Gastroesophageal sphincter (tissue), 4 donors: ENCODE measurements around the gene MAML2. TPM values are rescaled to one million over a fixed set of nuclear protein-coding genes. Genes with fewer than 3 reads are reported as not detected.
A peak's percentile ranks its signal among the peaks of the same experiment; 100 is the strongest.

Source experiments
- ATAC-seq: fragments of 150-250 bp; one replicate; pipeline ENCODE4 v1.9.1; 2016; ENCODE audit warnings: mild to moderate bottlenecking, moderate library complexity
- H3K27ac ChIP-seq, 4 donors: fragments of 200-600 bp; sonication (generic) in 3 of 4; 1 replicate in 3 of 4; 2 replicates in 1 of 4; pipeline ENCODE4 v1.5.1; 2016 to 2019
- H3K27me3 ChIP-seq: fragments of 200-600 bp; sonication (generic); one replicate; pipeline ENCODE4 v1.5.1; 2019
- H3K36me3 ChIP-seq, 2 donors: fragments of 200-600 bp; sonication (generic); one replicate each; pipeline ENCODE4 v1.5.1; 2019; ENCODE audit warnings: control low read depth in 1 of 2
- H3K4me1 ChIP-seq, 3 donors: fragments of 200-600 bp; sonication (generic); 1 replicate in 2 of 3; 2 replicates in 1 of 3; pipeline ENCODE4 v1.5.1; 2016 to 2019; ENCODE audit warnings: control low read depth in 2 of 3
- H3K4me3 ChIP-seq, 2 donors: fragments of 200-600 bp; sonication (generic); one replicate each; pipeline ENCODE4 v1.5.1; 2019; ENCODE audit warnings: mild to moderate bottlenecking in 1 of 2, moderate library complexity in 1 of 2
- H3K9me3 ChIP-seq, 3 donors: fragments of 200-600 bp; sonication (generic); one replicate each; pipeline ENCODE4 v1.5.1; 2017 to 2019; ENCODE audit warnings: control low read depth in 2 of 3
- CTCF ChIP-seq, 4 experiments: fragments of 200-600 bp in 2 of 4; fragments of 450-650 bp in 2 of 4; sonication (generic) in 1 of 4; IDR thresholded peaks; one replicate each; pipeline ENCODE4 v1.5.1; 2017 to 2019; ENCODE audit warnings: antibody characterized with exemption in 4 of 4, mild to moderate bottlenecking in 2 of 4, moderate library complexity in 2 of 4
- EP300 ChIP-seq: sonication (generic); formaldehyde crosslinking; IDR thresholded peaks from one replicate; pipeline ENCODE4 v1.6.1; 2017; ENCODE audit warnings: antibody characterized with exemption, mild to moderate bottlenecking
- POLR2A ChIP-seq, 2 donors: fragments of 450-650 bp; IDR thresholded peaks; one replicate each; pipeline ENCODE4 v1.6.1; 2017; ENCODE audit warnings: antibody characterized with exemption in 2 of 2, mild to moderate bottlenecking in 2 of 2, moderate library complexity in 1 of 2
- POLR2AphosphoS5 ChIP-seq: sonication (generic); formaldehyde crosslinking; IDR thresholded peaks from one replicate; pipeline ENCODE4 v1.6.1; 2017; ENCODE audit warnings: antibody characterized with exemption
- WGBS, 2 donors: methylation state at CpG; one replicate each; pipeline ENCODE4 v1.1.5; 2018; ENCODE audit warnings: low coverage in 1 of 2; 5-methylcytosine and 5-hydroxymethylcytosine counted together
- total RNA-seq, 4 donors: library from RNA; depleted of rRNA; stranded (reverse); fragments of >200 nt; gene quantifications; one replicate each; pipeline ENCODE4 v1.1.0, GENCODE V29; 2016

MAML2 gene
- total RNA-seq, 4 donors from 2014 or later = 15.8 to 31.8 (median 23.7) TPM

GRCh38 chr11:96147186-96147585, 195.8 kb downstream of the MAML2 start:
- 73 to 85% methylated on average over 2 of the region's 2 CpGs for WGBS, 2 donors
- H3K27me3 ChIP-seq = no peaks in the 10 kb centered on the region
- H3K27ac ChIP-seq = no peak overlapping the region
- ATAC-seq = no peak
- peaks cover 0 to 27% (median 4%) of the 10 kb centered on the region in 3 donors for H3K4me1 ChIP-seq
- no peaks in the 10 kb centered on the region for H3K36me3 ChIP-seq
- H3K4me3 ChIP-seq = no peak overlapping the region
- TF ChIP-seq POLR2AphosphoS5 (no peak), CTCF (IDR thresholded peaks at IDR 0.05) (no peak), POLR2A (IDR thresholded peaks at IDR 0.05) (no peak), EP300 (no peak)
- H3K9me3 ChIP-seq = no peaks in the 10 kb centered on the region

- Histone ChIP-seq H3K9me3 (no peaks in the 10 kb centered on the region), H3K27me3 (no peaks in the 10 kb centered on the region), H3K27ac (no peak overlapping the region), H3K4me3 (no peak overlapping the region), H3K4me1 (peaks cover 0 to 31% (median 4%) of the 10 kb centered on the region in 3 donors), H3K36me3 (no peaks in the 10 kb centered on the region)
- TF ChIP-seq POLR2A (IDR thresholded peaks at IDR 0.05) = no peak
- no peak for TF ChIP-seq CTCF (IDR thresholded peaks at IDR 0.05)
- no peak for TF ChIP-seq EP300
- TF ChIP-seq POLR2AphosphoS5 = no peak
- no peak for ATAC-seq
Observed at GRCh38 chr11:96146765-96147164, 196.2 kb downstream of the MAML2 start.

DNA sequence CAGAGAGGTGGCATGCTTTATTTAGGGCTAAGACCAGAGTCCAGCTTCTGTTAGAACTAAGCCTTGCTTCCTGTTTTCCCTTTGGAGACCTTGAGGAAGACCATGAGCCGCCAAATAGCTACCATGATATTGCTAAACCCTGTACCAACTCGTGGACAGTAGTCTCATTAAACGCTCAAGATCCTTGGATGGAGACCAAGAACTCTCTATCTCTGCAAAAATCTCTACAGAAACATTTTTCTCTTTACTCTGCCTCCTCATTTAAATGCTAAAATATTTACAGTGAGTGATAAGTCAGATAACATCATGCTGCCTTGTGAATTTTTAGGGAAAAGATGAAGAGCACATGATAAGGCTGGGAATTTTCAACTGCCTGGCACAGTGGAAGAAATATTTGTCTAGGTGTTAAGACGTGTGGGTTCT, 197.8 kb downstream of the MAML2 start:
- Histone ChIP-seq H3K27ac (no peak overlapping the region), H3K36me3 (no peaks in the 10 kb centered on the region), H3K27me3 (no peaks in the 10 kb centered on the region), H3K4me1 (peaks cover 0 to 33% (median 4%) of the 10 kb centered on the region in 3 donors), H3K4me3 (no peak overlapping the region), H3K9me3 (no peaks in the 10 kb centered on the region)
- WGBS, 2 donors = 52% methylated on average over 4 of the region's 4 CpGs
- TF ChIP-seq CTCF (IDR thresholded peaks at IDR 0.05) (no peak), POLR2A (IDR thresholded peaks at IDR 0.05) (no peak), EP300 (no peak), POLR2AphosphoS5 (no peak)
- no peak for ATAC-seq

GRCh38 chr11:96144553-96144952, 198.4 kb downstream of the MAML2 start:
- Histone ChIP-seq H3K27me3 (no peaks in the 10 kb centered on the region), H3K4me3 (no peak overlapping the region), H3K27ac (no peak overlapping the region), H3K4me1 (peaks cover 0 to 33% (median 4%) of the 10 kb centered on the region in 3 donors), H3K9me3 (no peaks in the 10 kb centered on the region), H3K36me3 (no peaks in the 10 kb centered on the region)
- TF ChIP-seq CTCF (IDR thresholded peaks at IDR 0.05) = no peak
- no peak for ATAC-seq
- 84 to 92% methylated on average over 2 of the region's 2 CpGs for WGBS, 2 donors

DNA sequence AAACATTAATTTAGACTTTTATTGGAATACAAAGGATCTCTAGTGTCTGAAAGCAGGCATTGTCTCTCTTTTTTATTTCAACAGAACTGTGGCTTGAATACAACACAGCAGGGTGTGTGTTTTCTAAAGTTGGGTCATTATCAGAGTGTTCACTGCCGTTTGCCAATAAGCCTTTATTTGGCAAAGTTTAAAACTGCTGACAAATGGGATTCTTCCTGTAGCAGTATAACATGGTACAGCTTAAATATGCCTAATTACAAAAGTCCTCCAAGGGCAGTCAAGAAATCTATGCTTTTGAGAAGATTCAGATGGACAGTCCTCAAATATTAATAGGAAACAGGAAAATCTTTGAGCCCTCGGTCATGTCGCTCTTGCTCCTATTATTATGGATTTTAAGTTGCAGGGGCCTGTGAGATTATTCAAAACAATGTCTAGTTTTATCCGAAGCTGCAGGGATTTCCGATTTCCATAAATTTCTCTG, 199.9 kb downstream of the MAML2 start:
- peaks cover 0 to 33% (median 4%) of the 10 kb centered on the region in 3 donors for H3K4me1 ChIP-seq

More for the DNA sequence above, 199.9 kb downstream of the MAML2 start:
- 33 to 34% methylated on average over 5 of the region's 5 CpGs for WGBS, 2 donors
- no peak for TF ChIP-seq EP300
- no peak for TF ChIP-seq POLR2AphosphoS5
- no peak for TF ChIP-seq CTCF (IDR thresholded peaks at IDR 0.05)
- no peak for TF ChIP-seq POLR2A (IDR thresholded peaks at IDR 0.05)
- Histone ChIP-seq H3K27ac (peak overlapping the region in 2 of 4 donors; percentile 11 to 21), H3K36me3 (no peaks in the 10 kb centered on the region), H3K27me3 (no peaks in the 10 kb centered on the region), H3K9me3 (no peaks in the 10 kb centered on the region), H3K4me3 (no peak overlapping the region)
- ATAC-seq = peak; percentile 53
